SK-N-SH treated with all-trans-retinoic acid at 6 μM for 48 hours (cell line): ENCODE results near the gene FAM13A.

ENCODE experiments used
- ATAC-seq: fragments of 200-7000 bp; cut with Tn5 transposase; 3 replicates; pipeline ENCODE4 v1.9.1; 2020; ENCODE audit warnings: mild to moderate bottlenecking, moderate library complexity
- ARNTL ChIP-seq: fragments of 450-650 bp; formaldehyde crosslinking; IDR thresholded peaks from 2 replicates; pipeline ENCODE4 v1.5.0; 2020; ENCODE audit warnings: low read depth, mild to moderate bottlenecking, moderate library complexity, borderline replicate concordance
- BACH2 ChIP-seq: fragments of 250-450 bp; sonication (Bioruptor Pico); IDR thresholded peaks from 2 replicates; pipeline ENCODE4 v1.9.0; 2021; ENCODE audit warnings: mild to moderate bottlenecking, borderline replicate concordance
- CREB5 ChIP-seq: fragments of 250-450 bp; sonication (Bioruptor Pico); IDR thresholded peaks from 2 replicates; pipeline ENCODE4 v1.5.1; 2020; ENCODE audit warnings: low read depth, mild to moderate bottlenecking, moderate library complexity
- CSDC2 ChIP-seq: fragments of 250-450 bp; sonication (Bioruptor Pico); IDR thresholded peaks from 2 replicates; pipeline ENCODE4 v1.5.0; 2020; ENCODE audit warnings: mild to moderate bottlenecking, moderate library complexity
- ESRRG ChIP-seq: fragments of 250-450 bp; sonication (Bioruptor Pico); IDR thresholded peaks from 2 replicates; pipeline ENCODE4 v1.6.1; 2021; ENCODE audit warnings: mild to moderate bottlenecking
- GLIS3 ChIP-seq: fragments of 250-450 bp; sonication (Bioruptor Pico); IDR thresholded peaks from 2 replicates; pipeline ENCODE4 v1.5.0; 2020; ENCODE audit warnings: mild to moderate bottlenecking, moderate library complexity
- ISL1 ChIP-seq: fragments of 250-450 bp; sonication (Bioruptor Pico); IDR thresholded peaks from 2 replicates; pipeline ENCODE4 v2.1.2; 2022; ENCODE audit warnings: mild to moderate bottlenecking, moderate library complexity
- OSR1 ChIP-seq: fragments of 250-450 bp; sonication (Bioruptor Pico); IDR thresholded peaks from 2 replicates; pipeline ENCODE4 v1.8.0; 2022; ENCODE audit warnings: moderate library complexity, mild to moderate bottlenecking, inconsistent platforms
- PATZ1 ChIP-seq: fragments of 250-450 bp; sonication (Bioruptor Pico); IDR thresholded peaks from 2 replicates; pipeline ENCODE4 v1.8.0; 2020; ENCODE audit warnings: mild to moderate bottlenecking, moderate library complexity, borderline replicate concordance
- PPARA ChIP-seq: fragments of 250-450 bp; sonication (Bioruptor Pico); IDR thresholded peaks from 2 replicates; pipeline ENCODE4 v1.5.0; 2020; ENCODE audit warnings: mild to moderate bottlenecking, borderline replicate concordance
- RARB ChIP-seq: fragments of 250-450 bp; sonication (Bioruptor Pico); IDR thresholded peaks from 2 replicates; pipeline ENCODE4 v1.8.0; 2021; ENCODE audit warnings: mild to moderate bottlenecking, moderate library complexity
- TCF4 ChIP-seq: fragments of 250-450 bp; sonication (Bioruptor Pico); IDR thresholded peaks from 2 replicates; pipeline ENCODE4 v1.8.0; 2021; ENCODE audit warnings: mild to moderate bottlenecking, moderate library complexity, borderline replicate concordance
- TOX ChIP-seq: fragments of 250-450 bp; sonication (Bioruptor Pico); IDR thresholded peaks from 2 replicates; pipeline ENCODE4 v1.8.0; 2021; ENCODE audit warnings: mild to moderate bottlenecking, moderate library complexity, borderline replicate concordance
- ZC3H10 ChIP-seq: fragments of 250-450 bp; sonication (Bioruptor Pico); IDR thresholded peaks from 2 replicates; pipeline ENCODE4 v1.5.1; 2021; ENCODE audit warnings: mild to moderate bottlenecking, moderate library complexity
- ZFP3 ChIP-seq: fragments of 250-450 bp; sonication (Bioruptor Pico); IDR thresholded peaks from 2 replicates; pipeline ENCODE4 v1.5.0; 2020; ENCODE audit warnings: mild to moderate bottlenecking, moderate library complexity
- ZFP30 ChIP-seq: fragments of 450-650 bp; formaldehyde crosslinking; IDR thresholded peaks from 2 replicates; pipeline ENCODE4 v1.5.0; 2022; ENCODE audit warnings: mild to moderate bottlenecking, moderate library complexity
- ZNF565 ChIP-seq: fragments of 450-650 bp; formaldehyde crosslinking; conservative IDR thresholded peaks from 2 replicates; pipeline ENCODE4 v1.5.0; 2020; ENCODE audit warnings: low read depth, mild to moderate bottlenecking, moderate library complexity
- ZNF70 ChIP-seq: fragments of 450-650 bp; formaldehyde crosslinking; IDR thresholded peaks from 2 replicates; pipeline ENCODE4 v1.5.0; 2020; ENCODE audit warnings: mild to moderate bottlenecking, moderate library complexity
- ZNF8 ChIP-seq: fragments of 450-650 bp; formaldehyde crosslinking; IDR thresholded peaks from 2 replicates; pipeline ENCODE4 v1.5.0; 2020; ENCODE audit warnings: mild to moderate bottlenecking, moderate library complexity
- TF ChIP-seq, protein P1 (sequence below): fragments of 250-450 bp; sonication (Bioruptor Pico); IDR thresholded peaks from 2 replicates; pipeline ENCODE4 v1.5.0; 2020; ENCODE audit warnings: mild to moderate bottlenecking, moderate library complexity
- TF ChIP-seq, protein P2 (sequence below): fragments of 250-450 bp; sonication (Bioruptor Pico); IDR thresholded peaks from 2 replicates; pipeline ENCODE4 v1.5.1; 2021; ENCODE audit warnings: mild to moderate bottlenecking, moderate library complexity
- TF ChIP-seq, protein P3 (sequence below): fragments of 250-450 bp; sonication (Bioruptor Pico); IDR thresholded peaks from 2 replicates; pipeline ENCODE4 v1.8.0; 2021; ENCODE audit warnings: low read depth, mild to moderate bottlenecking, moderate library complexity, borderline replicate concordance

FAM13A gene

DNA sequence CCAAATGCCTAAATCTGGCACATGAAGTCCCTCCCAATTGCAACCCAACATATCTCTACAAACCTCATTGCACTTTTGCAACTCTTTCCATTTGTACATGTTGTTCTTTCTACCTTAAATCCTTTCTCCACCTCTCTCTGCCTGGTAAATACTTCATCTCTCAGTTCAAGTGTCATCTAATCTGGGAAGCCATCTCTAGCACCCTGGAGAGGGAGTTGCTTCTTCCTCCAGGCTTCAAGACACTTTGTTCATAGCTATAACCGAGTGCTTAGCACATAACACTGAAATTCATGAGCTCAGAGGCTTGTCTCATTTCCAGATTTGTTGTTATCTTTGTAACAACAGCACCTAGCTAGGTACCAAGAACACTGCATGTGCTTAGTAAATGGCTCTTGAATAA, 244.6 kb downstream of the FAM13A start (continued):
- TF ChIP-seq, protein P1, sequence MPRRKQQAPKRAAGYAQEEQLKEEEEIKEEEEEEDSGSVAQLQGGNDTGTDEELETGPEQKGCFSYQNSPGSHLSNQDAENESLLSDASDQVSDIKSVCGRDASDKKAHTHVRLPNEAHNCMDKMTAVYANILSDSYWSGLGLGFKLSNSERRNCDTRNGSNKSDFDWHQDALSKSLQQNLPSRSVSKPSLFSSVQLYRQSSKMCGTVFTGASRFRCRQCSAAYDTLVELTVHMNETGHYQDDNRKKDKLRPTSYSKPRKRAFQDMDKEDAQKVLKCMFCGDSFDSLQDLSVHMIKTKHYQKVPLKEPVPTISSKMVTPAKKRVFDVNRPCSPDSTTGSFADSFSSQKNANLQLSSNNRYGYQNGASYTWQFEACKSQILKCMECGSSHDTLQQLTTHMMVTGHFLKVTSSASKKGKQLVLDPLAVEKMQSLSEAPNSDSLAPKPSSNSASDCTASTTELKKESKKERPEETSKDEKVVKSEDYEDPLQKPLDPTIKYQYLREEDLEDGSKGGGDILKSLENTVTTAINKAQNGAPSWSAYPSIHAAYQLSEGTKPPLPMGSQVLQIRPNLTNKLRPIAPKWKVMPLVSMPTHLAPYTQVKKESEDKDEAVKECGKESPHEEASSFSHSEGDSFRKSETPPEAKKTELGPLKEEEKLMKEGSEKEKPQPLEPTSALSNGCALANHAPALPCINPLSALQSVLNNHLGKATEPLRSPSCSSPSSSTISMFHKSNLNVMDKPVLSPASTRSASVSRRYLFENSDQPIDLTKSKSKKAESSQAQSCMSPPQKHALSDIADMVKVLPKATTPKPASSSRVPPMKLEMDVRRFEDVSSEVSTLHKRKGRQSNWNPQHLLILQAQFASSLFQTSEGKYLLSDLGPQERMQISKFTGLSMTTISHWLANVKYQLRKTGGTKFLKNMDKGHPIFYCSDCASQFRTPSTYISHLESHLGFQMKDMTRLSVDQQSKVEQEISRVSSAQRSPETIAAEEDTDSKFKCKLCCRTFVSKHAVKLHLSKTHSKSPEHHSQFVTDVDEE: no peak
- no peak for TF ChIP-seq PPARA (CRISPR knock-in tag)
- no peak for TF ChIP-seq RARB
- no peak for TF ChIP-seq GLIS3
- no peak for TF ChIP-seq ZNF70 (CRISPR knock-in tag)
- no peak for TF ChIP-seq ZFP30
- TF ChIP-seq ZFP3 (CRISPR knock-in tag): no peak
- TF ChIP-seq PATZ1 (CRISPR knock-in tag): no peak
- no peak for TF ChIP-seq CREB5 (CRISPR knock-in tag)
- no peak for TF ChIP-seq CSDC2 (CRISPR knock-in tag)
- TF ChIP-seq ZNF565 (CRISPR knock-in tag): no peak
- TF ChIP-seq ZC3H10 (CRISPR knock-in tag): no peak
- TF ChIP-seq ARNTL (CRISPR knock-in tag): no peak

- no peak for ATAC-seq
- TF ChIP-seq OSR1 (CRISPR knock-in tag): no peak
- no peak for TF ChIP-seq ZNF8
- no peak for TF ChIP-seq ESRRG (CRISPR knock-in tag)
- TF ChIP-seq ZFP3 (CRISPR knock-in tag): no peak
- TF ChIP-seq, protein P2, sequence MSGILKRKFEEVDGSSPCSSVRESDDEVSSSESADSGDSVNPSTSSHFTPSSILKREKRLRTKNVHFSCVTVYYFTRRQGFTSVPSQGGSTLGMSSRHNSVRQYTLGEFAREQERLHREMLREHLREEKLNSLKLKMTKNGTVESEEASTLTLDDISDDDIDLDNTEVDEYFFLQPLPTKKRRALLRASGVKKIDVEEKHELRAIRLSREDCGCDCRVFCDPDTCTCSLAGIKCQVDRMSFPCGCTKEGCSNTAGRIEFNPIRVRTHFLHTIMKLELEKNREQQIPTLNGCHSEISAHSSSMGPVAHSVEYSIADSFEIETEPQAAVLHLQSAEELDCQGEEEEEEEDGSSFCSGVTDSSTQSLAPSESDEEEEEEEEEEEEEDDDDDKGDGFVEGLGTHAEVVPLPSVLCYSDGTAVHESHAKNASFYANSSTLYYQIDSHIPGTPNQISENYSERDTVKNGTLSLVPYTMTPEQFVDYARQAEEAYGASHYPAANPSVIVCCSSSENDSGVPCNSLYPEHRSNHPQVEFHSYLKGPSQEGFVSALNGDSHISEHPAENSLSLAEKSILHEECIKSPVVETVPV: no peak
- TF ChIP-seq TCF4 (CRISPR knock-in tag): no peak
- no peak for TF ChIP-seq RARB
- TF ChIP-seq, protein P3, sequence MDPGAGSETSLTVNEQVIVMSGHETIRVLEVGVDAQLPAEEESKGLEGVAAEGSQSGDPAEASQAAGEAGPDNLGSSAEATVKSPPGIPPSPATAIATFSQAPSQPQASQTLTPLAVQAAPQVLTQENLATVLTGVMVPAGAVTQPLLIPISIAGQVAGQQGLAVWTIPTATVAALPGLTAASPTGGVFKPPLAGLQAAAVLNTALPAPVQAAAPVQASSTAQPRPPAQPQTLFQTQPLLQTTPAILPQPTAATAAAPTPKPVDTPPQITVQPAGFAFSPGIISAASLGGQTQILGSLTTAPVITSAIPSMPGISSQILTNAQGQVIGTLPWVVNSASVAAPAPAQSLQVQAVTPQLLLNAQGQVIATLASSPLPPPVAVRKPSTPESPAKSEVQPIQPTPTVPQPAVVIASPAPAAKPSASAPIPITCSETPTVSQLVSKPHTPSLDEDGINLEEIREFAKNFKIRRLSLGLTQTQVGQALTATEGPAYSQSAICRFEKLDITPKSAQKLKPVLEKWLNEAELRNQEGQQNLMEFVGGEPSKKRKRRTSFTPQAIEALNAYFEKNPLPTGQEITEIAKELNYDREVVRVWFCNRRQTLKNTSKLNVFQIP (CRISPR knock-in tag): no peak
- TF ChIP-seq, protein P1: no peak
- TF ChIP-seq ZNF70 (CRISPR knock-in tag): no peak
- TF ChIP-seq PATZ1 (CRISPR knock-in tag): no peak
- no peak for TF ChIP-seq ISL1 (CRISPR knock-in tag)
- TF ChIP-seq BACH2 (CRISPR knock-in tag): no peak
- TF ChIP-seq ZNF565 (CRISPR knock-in tag): no peak
- TF ChIP-seq TOX (CRISPR knock-in tag): no peak
- no peak for TF ChIP-seq ARNTL (CRISPR knock-in tag)
- TF ChIP-seq CSDC2 (CRISPR knock-in tag): no peak
- TF ChIP-seq ZC3H10 (CRISPR knock-in tag): no peak
- TF ChIP-seq GLIS3: no peak
These were observed 245.1 kb downstream of the FAM13A start for GRCh38 chr4:88811904-88812303.
